Measurements from ENCODE around the gene C5orf46. TPM values are rescaled to one million over a fixed set of nuclear protein-coding genes. Genes with fewer than 3 reads are reported as not detected.

C5orf46 gene
- total and polyA plus RNA-seq, 2 of the 4 experiments (the other 2 are of a cell fraction) = 1.3 TPM; not detected in 1

DNA sequence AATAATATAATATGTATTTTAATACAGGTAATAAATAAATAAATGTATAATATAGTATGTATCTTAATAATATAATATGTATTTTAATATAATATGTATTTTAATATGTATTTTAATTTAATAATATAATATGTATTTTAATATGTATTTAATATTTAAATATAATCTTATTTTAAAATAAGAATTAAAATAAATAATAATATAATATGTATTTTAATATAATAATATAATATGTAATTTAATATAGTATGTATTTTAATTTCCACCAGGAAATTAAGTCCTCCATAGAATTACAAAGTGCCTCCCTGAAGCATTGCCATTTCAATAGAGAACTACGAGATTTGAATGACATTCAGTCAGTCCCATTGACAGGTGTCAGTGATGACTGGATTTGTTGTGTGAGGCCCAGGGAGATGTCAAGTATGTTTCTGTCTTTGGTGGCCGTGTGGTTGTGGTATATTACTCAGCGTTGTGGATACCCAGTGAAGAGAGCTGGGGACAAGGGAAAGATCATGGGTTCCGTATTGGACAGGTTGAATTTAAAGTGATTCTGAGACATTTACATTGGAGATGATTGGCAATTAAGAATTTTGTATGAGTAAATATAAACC is 14.2 kb upstream of the C5orf46 start:
- POLR2A ChIA-PET (ENCODE audit: unreplicated experiment) = no interaction called here
- BruUV-seq (replicated peaks) = no TSS peak
- H2AK5ac ChIP-seq (ENCODE audit: low read depth, low read length) = no peak overlapping the region
- no peak overlapping the region for H2AFZ ChIP-seq (replicated peaks; ENCODE audit: low read length, poor library complexity)
- H3K4me1 ChIP-seq (ENCODE audit: control insufficient read depth, insufficient read depth, low read length) = no peaks in the 10 kb centered on the region
- H3K23ac ChIP-seq (ENCODE audit: low read depth, low read length) = no peak overlapping the region
- no peaks in the 10 kb centered on the region for H3K36me3 ChIP-seq (ENCODE audit: control insufficient read depth, insufficient read depth, low read length)
- intact Hi-C loops (cut with micrococcal nuclease) (no loop called here), in situ Hi-C loops (cut with MboI; ENCODE audit: low sequenced_read_pairs) (no loop called here), dilution Hi-C loops (cut with HindIII; ENCODE audit: low sequenced_read_pairs, unreplicated experiment) (no loop called here)
- no peak overlapping the region for H4K8ac ChIP-seq (ENCODE audit: low read depth in 2 of 2, low read length in 2 of 2)
- CTCF ChIA-PET = no interaction called here
- H2BK120ac ChIP-seq (ENCODE audit: low read depth, low read length) = no peak overlapping the region
- WGBS, 2 experiments (ENCODE audit: extremely low coverage in 2 of 2, insufficient read length in 1 of 2) = 83% methylated on average over 4 of the region's 4 CpGs; no CpG with 5 or more reads in 1 of the 2 experiments
- TF ChIP-seq MAZ (IDR thresholded peaks at IDR 0.05; ENCODE audit: borderline replicate concordance, low read depth, low read length) (no peak), MAFK (IDR thresholded peaks at IDR 0.05; ENCODE audit: low read depth, low read length) (no peak), RFX5 (IDR thresholded peaks at IDR 0.05; ENCODE audit: low read depth, low read length) (no peak), FOS (IDR thresholded peaks at IDR 0.05; ENCODE audit: low read depth, low read length) (no peak), CEBPB (IDR thresholded peaks at IDR 0.05; ENCODE audit: low read depth, low read length) (no peak), MXI1 (IDR thresholded peaks at IDR 0.05; ENCODE audit: borderline replicate concordance, low read depth, low read length) (no peak), BHLHE40 (IDR thresholded peaks at IDR 0.05; ENCODE audit: low read depth, low read length) (no peak), SMC3 (IDR thresholded peaks at IDR 0.05; ENCODE audit: low read depth, low read length) (no peak)
- TF ChIP-seq, protein P1, sequence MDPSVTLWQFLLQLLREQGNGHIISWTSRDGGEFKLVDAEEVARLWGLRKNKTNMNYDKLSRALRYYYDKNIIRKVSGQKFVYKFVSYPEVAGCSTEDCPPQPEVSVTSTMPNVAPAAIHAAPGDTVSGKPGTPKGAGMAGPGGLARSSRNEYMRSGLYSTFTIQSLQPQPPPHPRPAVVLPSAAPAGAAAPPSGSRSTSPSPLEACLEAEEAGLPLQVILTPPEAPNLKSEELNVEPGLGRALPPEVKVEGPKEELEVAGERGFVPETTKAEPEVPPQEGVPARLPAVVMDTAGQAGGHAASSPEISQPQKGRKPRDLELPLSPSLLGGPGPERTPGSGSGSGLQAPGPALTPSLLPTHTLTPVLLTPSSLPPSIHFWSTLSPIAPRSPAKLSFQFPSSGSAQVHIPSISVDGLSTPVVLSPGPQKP (IDR thresholded peaks at IDR 0.05; ENCODE audit: borderline replicate concordance, low read depth, low read length) = no peak
- no peak overlapping the region for H3K9ac ChIP-seq (ENCODE audit: low read depth, low read length)
- no peak overlapping the region for H4K91ac ChIP-seq (ENCODE audit: insufficient read depth, low read depth, low read length)
- no peak overlapping the region for H2BK15ac ChIP-seq (ENCODE audit: low read depth, low read length)
- H3K18ac ChIP-seq (ENCODE audit: low read depth, low read length) = no peak overlapping the region
- no peaks in the 10 kb centered on the region for H3K9me1 ChIP-seq (ENCODE audit: insufficient read depth, low read length)
- no peak overlapping the region for H3K4me2 ChIP-seq (ENCODE audit: low read depth, low read length)
- no peaks in the 10 kb centered on the region for H4K20me1 ChIP-seq (ENCODE audit: insufficient read depth, low read length)
- H3K27me3 ChIP-seq (ENCODE audit: control insufficient read depth, insufficient read depth, low read length) = no peaks in the 10 kb centered on the region
- H2BK5ac ChIP-seq (ENCODE audit: low read depth, low read length, poor library complexity, severe bottlenecking) = no peak overlapping the region
- no peaks in the 10 kb centered on the region for H3K9me3 ChIP-seq (ENCODE audit: control insufficient read depth, insufficient read depth, low read length)
- DNase-seq (no peak), ATAC-seq (ENCODE audit: low read depth) (no peak)
- H3K4me3 ChIP-seq (ENCODE audit: insufficient read depth, low read depth, low read length) = no peak overlapping the region
- no peak overlapping the region for H3K14ac ChIP-seq (replicated peaks; ENCODE audit: low read depth, low read length)
- H2BK20ac ChIP-seq (ENCODE audit: low read depth, low read length) = no peak overlapping the region
- H3K56ac ChIP-seq (ENCODE audit: extremely low read depth, insufficient read depth, low read length) = no peak overlapping the region
- no peak overlapping the region for H2AK9ac ChIP-seq (replicated peaks; ENCODE audit: low read depth, low read length, poor library complexity)
- H3K79me1 ChIP-seq (ENCODE audit: low read depth in 1 of 2, low read length in 2 of 2) = no peaks in the 10 kb centered on the region
- H3K27ac ChIP-seq (ENCODE audit: insufficient read depth, low read length) = no peak overlapping the region
- H4K5ac ChIP-seq (ENCODE audit: low read depth, low read length) = no peak overlapping the region
- H3K4ac ChIP-seq (ENCODE audit: low read depth, low read length) = no peak overlapping the region

Measured in IMR-90 (cell line).